H9 (cell line): ENCODE data around the gene DPP6. TPM values are rescaled to one million over a fixed set of nuclear protein-coding genes. Genes with fewer than 3 reads are reported as not detected.

Source experiments
- DNase-seq: peaks from one replicate; pipeline ENCODE4 v3.0.0-alpha.2; 2017
- H2AFZ ChIP-seq: one replicate; pipeline ENCODE4 v1.6.1; 2013; ENCODE audit warnings: mild to moderate bottlenecking, low read length, control low read depth, moderate library complexity
- H2AK5ac ChIP-seq: 2 replicates; pipeline ENCODE4 v1.6.1; 2013; ENCODE audit warnings: low read length, control low read depth, mixed read lengths; ENCODE audit not compliant: insufficient read length
- H2BK120ac ChIP-seq: one replicate; pipeline ENCODE4 v1.6.1; 2013; ENCODE audit warnings: low read depth, mild to moderate bottlenecking, low read length, control low read depth, inconsistent platforms; ENCODE audit not compliant: poor library complexity, severe bottlenecking
- H2BK12ac ChIP-seq: 2 replicates; pipeline ENCODE4 v1.6.1; 2013; ENCODE audit warnings: low read length, control low read depth, mixed read lengths, low read depth; ENCODE audit not compliant: insufficient read length
- H2BK15ac ChIP-seq: 2 replicates; pipeline ENCODE4 v1.6.1; 2013; ENCODE audit warnings: low read depth, low read length, control low read depth
- H2BK20ac ChIP-seq: one replicate; pipeline ENCODE4 v1.6.1; 2013; ENCODE audit warnings: low read depth, mild to moderate bottlenecking, low read length, control low read depth, inconsistent platforms; ENCODE audit not compliant: poor library complexity, severe bottlenecking
- H2BK5ac ChIP-seq: 2 replicates; pipeline ENCODE4 v1.6.1; 2013; ENCODE audit warnings: low read length, control low read depth, mixed read lengths; ENCODE audit not compliant: insufficient read length
- H3K14ac ChIP-seq: 2 replicates; pipeline ENCODE4 v1.6.1; 2013; ENCODE audit warnings: low read length, control low read depth; ENCODE audit not compliant: insufficient read depth
- H3K18ac ChIP-seq: 2 replicates; pipeline ENCODE4 v1.6.1; 2013; ENCODE audit warnings: low read depth, mild to moderate bottlenecking, mixed read lengths, low read length, control low read depth; ENCODE audit not compliant: insufficient read length
- H3K23ac ChIP-seq: 2 replicates; pipeline ENCODE4 v1.6.1; 2013; ENCODE audit warnings: low read length, control low read depth, mixed read lengths, low read depth; ENCODE audit not compliant: insufficient read length
- H3K23me2 ChIP-seq: 2 replicates; pipeline ENCODE4 v1.6.1; 2013; ENCODE audit warnings: low read depth, mild to moderate bottlenecking, mixed read lengths, low read length, control low read depth; ENCODE audit not compliant: insufficient read length, poor library complexity, severe bottlenecking
- H3K27ac ChIP-seq: 2 replicates; pipeline ENCODE4 v1.5.1; 2013; ENCODE audit warnings: low read length, control low read depth, mixed read lengths, low read depth; ENCODE audit not compliant: insufficient read length
- H3K27me3 ChIP-seq: 2 replicates; pipeline ENCODE4 v1.6.1; 2013; ENCODE audit warnings: low read length, control low read depth, inconsistent platforms; ENCODE audit not compliant: insufficient read depth
- H3K4ac ChIP-seq: 2 replicates; pipeline ENCODE4 v1.6.1; 2013; ENCODE audit warnings: low read depth, mild to moderate bottlenecking, control low read depth, inconsistent platforms, low read length, moderate library complexity
- H3K4me1 ChIP-seq: 2 replicates; pipeline ENCODE4 v1.6.1; 2013; ENCODE audit warnings: low read length, control low read depth, inconsistent platforms; ENCODE audit not compliant: insufficient read depth
- H3K4me2 ChIP-seq: 2 replicates; pipeline ENCODE4 v1.6.1; 2013; ENCODE audit warnings: low read length, control low read depth, mixed read lengths; ENCODE audit not compliant: insufficient read length, insufficient read depth
- H3K56ac ChIP-seq: 2 replicates; pipeline ENCODE4 v1.6.1; 2013; ENCODE audit warnings: low read depth, mild to moderate bottlenecking, mixed read lengths, low read length, control low read depth; ENCODE audit not compliant: insufficient read length
- H3K79me1 ChIP-seq: 2 replicates; pipeline ENCODE4 v1.6.1; 2013; ENCODE audit warnings: low read depth, mild to moderate bottlenecking, moderate library complexity, low read length, control low read depth, inconsistent platforms; ENCODE audit not compliant: insufficient read depth, poor library complexity, severe bottlenecking
- H3K79me2 ChIP-seq: 2 replicates; pipeline ENCODE4 v1.6.1; 2013; ENCODE audit warnings: low read length, control low read depth, inconsistent platforms; ENCODE audit not compliant: insufficient read depth
- H3K9ac ChIP-seq: 2 replicates; pipeline ENCODE4 v1.6.1; 2013; ENCODE audit warnings: low read length, control low read depth, mixed read lengths; ENCODE audit not compliant: insufficient read length; ENCODE audit errors: extremely low read depth
- H3K9me3 ChIP-seq: one replicate; pipeline ENCODE4 v1.6.1; 2013; ENCODE audit warnings: low read depth, low read length, inconsistent platforms; ENCODE audit not compliant: control insufficient read depth
- H3T11ph ChIP-seq: one replicate; pipeline ENCODE4 v1.6.1; 2013; ENCODE audit warnings: mild to moderate bottlenecking, low read length, control low read depth, inconsistent platforms
- H4K20me1 ChIP-seq: one replicate; pipeline ENCODE4 v1.6.1; 2013; ENCODE audit not compliant: control insufficient read depth, insufficient read length, insufficient read depth
- H4K5ac ChIP-seq: 2 replicates; pipeline ENCODE4 v1.6.1; 2013; ENCODE audit warnings: low read depth, mild to moderate bottlenecking, mixed read lengths, low read length, control low read depth; ENCODE audit not compliant: insufficient read length
- H4K8ac ChIP-seq: replicated peaks from 2 replicates; pipeline ENCODE4 v1.6.1; 2013; ENCODE audit warnings: low read length, control low read depth, mixed read lengths, low read depth; ENCODE audit not compliant: insufficient read length
- H4K91ac ChIP-seq: 2 replicates; pipeline ENCODE4 v1.6.1; 2013; ENCODE audit warnings: low read depth, mild to moderate bottlenecking, moderate library complexity, mixed read lengths, low read length, control low read depth; ENCODE audit not compliant: insufficient read length
- H3K27ac Mint-ChIP-seq, 3 experiments: 2 replicates in 2 of 3; 3 replicates in 1 of 3; pipeline ENCODE4 v1.8.0; 2020 to 2021; ENCODE audit warnings: mixed read lengths in 3 of 3, mild to moderate bottlenecking in 1 of 3, moderate library complexity in 1 of 3
- H3K27me3 Mint-ChIP-seq: 2 replicates; pipeline ENCODE4 v1.8.0; 2021; ENCODE audit warnings: low read depth, mild to moderate bottlenecking, moderate library complexity, mixed read lengths
- H3K36me3 Mint-ChIP-seq, 3 experiments: 2 replicates in 2 of 3; 3 replicates in 1 of 3; pipeline ENCODE4 v1.8.0; 2020 to 2021; ENCODE audit warnings: low read depth in 3 of 3, mixed read lengths in 3 of 3; ENCODE audit not compliant: insufficient read depth in 1 of 3
- H3K4me1 Mint-ChIP-seq, 2 experiments: 2 replicates each; pipeline ENCODE4 v1.8.0; 2020; ENCODE audit warnings: mixed read lengths in 2 of 2
- H3K4me3 Mint-ChIP-seq, 2 experiments: 2 replicates in 1 of 2; 3 replicates in 1 of 2; pipeline ENCODE4 v1.8.0; 2020 to 2021; ENCODE audit warnings: mild to moderate bottlenecking in 2 of 2, mixed read lengths in 2 of 2, moderate library complexity in 1 of 2
- H3K9me3 Mint-ChIP-seq, 2 experiments: 2 replicates in 1 of 2; 3 replicates in 1 of 2; pipeline ENCODE4 v1.8.0; 2020; ENCODE audit warnings: mild to moderate bottlenecking in 2 of 2, mixed read lengths in 2 of 2, moderate library complexity in 1 of 2
- WGBS: extraction: QIAGEN DNeasy Blood & Tissue Kit; methylation state at CpG from one replicate; pipeline ENCODE4 v1.1.7; 2013; ENCODE audit warnings: missing lambda C conversion rate, low lambda C conversion rate, mixed read lengths; ENCODE audit not compliant: insufficient read length; ENCODE audit errors: extremely low coverage; 5-methylcytosine and 5-hydroxymethylcytosine counted together
- total RNA-seq: library from RNA; stranded (reverse); gene quantifications from 2 replicates; pipeline ENCODE4 v1.2.1, GENCODE V29; 2021
- TF ChIP-seq, protein P1 (sequence below): fragments of 200-600 bp; sonication (generic); conservative IDR thresholded peaks from 3 replicates; pipeline ENCODE4 v1.8.0; 2021; ENCODE audit warnings: antibody characterized with exemption, mild to moderate bottlenecking

The DPP6 gene
- total RNA-seq, 1 experiment from 2014 or later = 4.5 TPM

DNA sequence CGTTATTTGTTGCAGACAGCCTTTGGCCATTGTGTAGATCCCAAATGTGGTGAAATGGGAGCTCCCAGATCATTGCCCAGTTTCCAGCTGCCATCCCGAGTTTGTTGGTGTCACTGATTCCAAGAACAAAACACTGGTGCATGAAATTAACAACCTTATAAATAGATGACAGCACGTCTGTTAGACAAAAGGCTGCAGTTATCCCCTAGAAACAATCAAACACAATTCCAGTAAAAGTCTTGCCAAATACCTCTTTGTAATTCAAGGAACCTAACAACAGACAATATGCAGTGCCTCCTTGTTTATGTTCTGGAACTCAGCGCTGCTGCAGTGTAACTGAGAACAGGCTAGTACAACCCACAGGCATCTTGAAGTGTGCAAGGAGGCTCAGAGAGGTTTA is 546.2 kb downstream of the DPP6 start:
- no peak overlapping the region for H2BK15ac ChIP-seq
- no peak overlapping the region for H3T11ph ChIP-seq
- no peaks in the 10 kb centered on the region for H4K20me1 ChIP-seq
- H3K27me3 ChIP-seq = no peaks in the 10 kb centered on the region
- H2AK5ac ChIP-seq = no peak overlapping the region
- no peak overlapping the region for H3K56ac ChIP-seq
- H3K4me3 Mint-ChIP-seq = no peak overlapping the region
- no peaks in the 10 kb centered on the region for H3K9me3 Mint-ChIP-seq
- no peak overlapping the region for H2BK5ac ChIP-seq
- H3K27me3 Mint-ChIP-seq = no peaks in the 10 kb centered on the region
- no peak overlapping the region for H3K4ac ChIP-seq
- no peaks in the 10 kb centered on the region for H3K9me3 ChIP-seq
- no peak overlapping the region for H2BK12ac ChIP-seq
- H3K23ac ChIP-seq = no peak overlapping the region
- no peak overlapping the region for H2BK20ac ChIP-seq
- DNase-seq = no peak
- TF ChIP-seq, protein P1, sequence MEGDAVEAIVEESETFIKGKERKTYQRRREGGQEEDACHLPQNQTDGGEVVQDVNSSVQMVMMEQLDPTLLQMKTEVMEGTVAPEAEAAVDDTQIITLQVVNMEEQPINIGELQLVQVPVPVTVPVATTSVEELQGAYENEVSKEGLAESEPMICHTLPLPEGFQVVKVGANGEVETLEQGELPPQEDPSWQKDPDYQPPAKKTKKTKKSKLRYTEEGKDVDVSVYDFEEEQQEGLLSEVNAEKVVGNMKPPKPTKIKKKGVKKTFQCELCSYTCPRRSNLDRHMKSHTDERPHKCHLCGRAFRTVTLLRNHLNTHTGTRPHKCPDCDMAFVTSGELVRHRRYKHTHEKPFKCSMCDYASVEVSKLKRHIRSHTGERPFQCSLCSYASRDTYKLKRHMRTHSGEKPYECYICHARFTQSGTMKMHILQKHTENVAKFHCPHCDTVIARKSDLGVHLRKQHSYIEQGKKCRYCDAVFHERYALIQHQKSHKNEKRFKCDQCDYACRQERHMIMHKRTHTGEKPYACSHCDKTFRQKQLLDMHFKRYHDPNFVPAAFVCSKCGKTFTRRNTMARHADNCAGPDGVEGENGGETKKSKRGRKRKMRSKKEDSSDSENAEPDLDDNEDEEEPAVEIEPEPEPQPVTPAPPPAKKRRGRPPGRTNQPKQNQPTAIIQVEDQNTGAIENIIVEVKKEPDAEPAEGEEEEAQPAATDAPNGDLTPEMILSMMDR = no peak
- H3K4me2 ChIP-seq = no peak overlapping the region
- no peaks in the 10 kb centered on the region for H3K79me1 ChIP-seq
- no peaks in the 10 kb centered on the region for H3K79me2 ChIP-seq
- no peak overlapping the region for H3K14ac ChIP-seq
- H4K91ac ChIP-seq = no peak overlapping the region
- no peak overlapping the region for H3K9ac ChIP-seq
- no peak overlapping the region for H4K5ac ChIP-seq
- H2AFZ ChIP-seq = no peak overlapping the region
- H2BK120ac ChIP-seq = no peak overlapping the region
- no CpG with 5 or more reads among the region's 4 CpGs for WGBS
- H3K4me1 ChIP-seq = peaks cover 4% of the 10 kb centered on the region; the same call in 1 of the 2 replicates
- no peak overlapping the region for H3K18ac ChIP-seq
- H4K8ac ChIP-seq = no peak overlapping the region
- no peaks in the 10 kb centered on the region for H3K23me2 ChIP-seq
- H3K27ac ChIP-seq = no peak overlapping the region
- H3K36me3 Mint-ChIP-seq = no peaks in the 10 kb centered on the region
- peaks cover 8 to 14% of the 10 kb centered on the region in 2 experiments for H3K4me1 Mint-ChIP-seq
- 0 out of 7 replicates have a peak overlapping the region, but pooled peaks of 1 of the 3 experiments have one; percentile 32 for H3K27ac Mint-ChIP-seq
